Erythroblast (primary cell): ENCODE results near the gene SLC44A1.

Experiments
- GATA1 ChIP-seq: IDR thresholded peaks from 2 replicates; pipeline ENCODE4 v1.6.1; 2011; ENCODE audit warnings: low read depth, mild to moderate bottlenecking, control low read depth, low read length, moderate library complexity
- POLR2A ChIP-seq: IDR thresholded peaks from 2 replicates; pipeline ENCODE4 v1.6.1; 2011; ENCODE audit warnings: mild to moderate bottlenecking, low read length

DNA sequence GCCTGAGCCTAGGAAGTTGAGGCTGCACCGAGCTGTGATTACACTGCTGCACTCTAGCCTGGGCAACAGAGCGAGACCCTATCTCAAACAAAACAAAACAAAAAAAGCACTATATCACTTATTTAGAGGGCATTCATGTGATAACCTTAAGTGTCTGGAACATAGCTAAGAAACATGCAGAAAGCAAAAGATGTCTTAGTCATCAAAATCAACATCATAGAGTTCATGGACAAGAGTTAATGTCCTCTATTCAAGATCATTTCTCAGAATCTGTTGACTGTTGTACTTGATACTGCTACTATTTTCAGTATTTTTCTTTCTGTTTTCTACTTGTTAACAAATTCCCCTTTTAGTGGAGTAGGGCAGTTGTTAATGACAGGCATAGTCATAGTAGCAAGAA, 228.8 kb downstream of the SLC44A1 start:
- TF ChIP-seq POLR2A (no peak), GATA1 (no peak)
